Measurements from ENCODE around the gene SCLT1. TPM values are rescaled to one million over a fixed set of nuclear protein-coding genes. Genes with fewer than 3 reads are reported as not detected.
"Not testable (repeated sequence)": the region's sequence is repeated elsewhere in the genome, so short reads cannot be mapped to it uniquely, and the experiment has no call there.

Gene SCLT1
- total and polyA plus RNA-seq, 2 donors: 16.9 to 45.2 TPM

DNA sequence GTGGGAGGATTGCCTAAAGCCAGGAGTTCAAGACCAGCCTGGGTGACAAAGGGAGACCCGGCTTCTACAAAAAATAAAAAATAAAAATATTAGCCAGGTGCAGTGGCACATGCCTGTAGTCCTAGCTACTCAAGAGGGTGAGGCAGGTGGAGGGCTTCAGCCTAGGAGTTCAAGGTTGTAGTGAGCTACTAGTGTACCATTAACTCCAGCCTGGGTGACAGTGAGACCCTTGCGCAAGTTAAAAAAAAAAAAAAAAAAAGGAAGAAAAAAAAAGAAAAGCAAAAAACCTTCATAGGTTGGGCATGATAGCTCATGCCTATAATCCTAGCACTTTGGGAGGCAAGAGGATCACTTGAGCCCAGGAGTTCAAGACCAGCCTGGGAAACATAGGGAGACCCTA lies 5.8 kb downstream of the SCLT1 start:
- 98% methylated on average over 2 of the region's 2 CpGs for WGBS
- Histone ChIP-seq H3K27ac (ENCODE audit: low read depth in 1 of 2, low read length in 1 of 2) (no peak overlapping the region), H3K4me1 (ENCODE audit: control insufficient read depth in 2 of 2, insufficient read depth in 2 of 2, low read length in 2 of 2) (peaks cover 7 to 13% of the 10 kb centered on the region in 2 donors), H3K4me3 (ENCODE audit: low read length in 2 of 2) (no peak overlapping the region), H3K27me3 (ENCODE audit: control insufficient read depth in 2 of 2, insufficient read depth in 1 of 2, low read length in 1 of 2) (no peaks in the 10 kb centered on the region), H3K36me3 (ENCODE audit: control insufficient read depth in 2 of 2, insufficient read depth in 2 of 2, low read length in 1 of 2) (peaks cover 0 to 3% of the 10 kb centered on the region in 2 donors), H3K9me3 (ENCODE audit: control insufficient read depth in 2 of 2, insufficient read depth in 1 of 2, low read length in 1 of 2) (no peaks in the 10 kb centered on the region)
- DNase-seq (ENCODE audit: low read depth in 6 of 9, low spot score in 9 of 9): no peak

DNA sequence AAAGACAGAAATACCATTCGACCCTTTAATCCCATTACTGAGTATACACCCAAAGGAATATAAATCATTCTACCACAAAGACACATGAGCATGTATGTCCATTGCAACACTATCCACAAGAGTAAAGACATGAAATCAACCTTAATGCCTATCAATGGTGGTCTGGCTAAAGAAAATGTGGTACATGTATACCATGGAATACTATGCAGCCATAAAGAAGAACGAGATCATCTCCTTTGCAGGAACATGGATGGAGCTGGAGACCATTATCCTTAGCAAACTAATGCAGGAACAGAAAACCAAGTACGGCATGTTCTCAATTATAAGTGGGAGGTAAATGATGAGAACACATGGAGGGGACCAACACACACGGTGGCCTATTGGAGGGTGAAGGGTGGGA lies 7.9 kb downstream of the SCLT1 start:
- Histone ChIP-seq H3K4me1 (ENCODE audit: control insufficient read depth in 2 of 2, insufficient read depth in 2 of 2, low read length in 2 of 2) (no peaks in the 10 kb centered on the region), H3K27ac (ENCODE audit: low read depth in 1 of 2, low read length in 1 of 2) (no peak overlapping the region), H3K4me3 (ENCODE audit: low read length in 2 of 2) (no peak overlapping the region), H3K27me3 (ENCODE audit: control insufficient read depth in 2 of 2, insufficient read depth in 1 of 2, low read length in 1 of 2) (no peaks in the 10 kb centered on the region), H3K9me3 (ENCODE audit: control insufficient read depth in 2 of 2, insufficient read depth in 1 of 2, low read length in 1 of 2) (peaks cover 0 to 3% of the 10 kb centered on the region in 2 donors), H3K36me3 (ENCODE audit: control insufficient read depth in 2 of 2, insufficient read depth in 2 of 2, low read length in 1 of 2) (peaks cover 6 to 15% of the 10 kb centered on the region in 2 donors)
- 99% methylated on average over 4 of the region's 4 CpGs for WGBS
- DNase-seq (ENCODE audit: low read depth in 6 of 9, low spot score in 9 of 9): no peak

GRCh38 chr4:129082302-129082701 lies 11.0 kb downstream of the SCLT1 start:
- no peak for DNase-seq (ENCODE audit: low read depth in 6 of 9, low spot score in 9 of 9)
- Histone ChIP-seq H3K27me3 (ENCODE audit: control insufficient read depth in 2 of 2, insufficient read depth in 1 of 2, low read length in 1 of 2) (no peaks in the 10 kb centered on the region), H3K27ac (ENCODE audit: low read depth in 1 of 2, low read length in 1 of 2) (no peak overlapping the region), H3K4me3 (ENCODE audit: low read length in 2 of 2) (no peak overlapping the region), H3K9me3 (ENCODE audit: control insufficient read depth in 2 of 2, insufficient read depth in 1 of 2, low read length in 1 of 2) (peaks cover 0 to 13% of the 10 kb centered on the region in 2 donors), H3K4me1 (ENCODE audit: control insufficient read depth in 2 of 2, insufficient read depth in 2 of 2, low read length in 2 of 2) (no peaks in the 10 kb centered on the region), H3K36me3 (ENCODE audit: control insufficient read depth in 2 of 2, insufficient read depth in 2 of 2, low read length in 1 of 2) (peaks cover 14 to 34% of the 10 kb centered on the region in 2 donors)
- WGBS: 98% methylated on average over 5 of the region's 5 CpGs

GRCh38 chr4:129080129-129080528 lies 13.2 kb downstream of the SCLT1 start:
- Histone ChIP-seq H3K9me3 (ENCODE audit: control insufficient read depth in 2 of 2, insufficient read depth in 1 of 2, low read length in 1 of 2) (peaks cover 0 to 13% of the 10 kb centered on the region in 2 donors), H3K27ac (ENCODE audit: low read depth in 1 of 2, low read length in 1 of 2) (no peak overlapping the region), H3K36me3 (ENCODE audit: control insufficient read depth in 2 of 2, insufficient read depth in 2 of 2, low read length in 1 of 2) (peaks cover 14 to 36% of the 10 kb centered on the region in 2 donors), H3K4me3 (ENCODE audit: low read length in 2 of 2) (no peak overlapping the region), H3K27me3 (ENCODE audit: control insufficient read depth in 2 of 2, insufficient read depth in 1 of 2, low read length in 1 of 2) (no peaks in the 10 kb centered on the region), H3K4me1 (ENCODE audit: control insufficient read depth in 2 of 2, insufficient read depth in 2 of 2, low read length in 2 of 2) (no peaks in the 10 kb centered on the region)
- DNase-seq (ENCODE audit: low read depth in 6 of 9, low spot score in 9 of 9): no peak

DNA sequence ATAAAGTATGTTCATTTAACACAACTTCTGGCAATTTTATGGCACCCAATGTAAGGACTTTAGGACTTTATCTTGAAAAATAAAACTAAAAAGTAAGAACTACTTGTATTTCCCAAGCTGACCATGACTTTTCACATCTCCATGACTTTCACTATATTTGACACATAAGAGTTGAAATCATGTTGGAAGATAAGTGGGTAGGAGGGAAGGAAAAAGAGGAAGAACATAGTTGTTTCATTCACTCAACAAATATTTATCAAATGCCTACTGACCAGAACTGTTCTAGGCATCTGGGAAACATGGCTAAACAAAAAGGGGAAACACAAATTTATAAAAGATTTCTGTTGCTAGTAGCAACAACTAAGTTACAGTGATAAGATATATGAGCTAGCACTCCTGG lies 16.0 kb downstream of the SCLT1 start:
- H3K27me3 ChIP-seq (ENCODE audit: control insufficient read depth in 2 of 2, insufficient read depth in 1 of 2, low read length in 1 of 2): no peaks in the 10 kb centered on the region
- H3K4me3 ChIP-seq (ENCODE audit: low read length in 2 of 2): no peak overlapping the region
- H3K27ac ChIP-seq (ENCODE audit: low read depth in 1 of 2, low read length in 1 of 2): no peak overlapping the region
- peaks cover 0 to 13% of the 10 kb centered on the region in 2 donors for H3K9me3 ChIP-seq (ENCODE audit: control insufficient read depth in 2 of 2, insufficient read depth in 1 of 2, low read length in 1 of 2)
- peaks cover 20 to 42% of the 10 kb centered on the region in 2 donors for H3K36me3 ChIP-seq (ENCODE audit: control insufficient read depth in 2 of 2, insufficient read depth in 2 of 2, low read length in 1 of 2)
- no peak for DNase-seq (ENCODE audit: low read depth in 6 of 9, low spot score in 9 of 9)
- no peaks in the 10 kb centered on the region for H3K4me1 ChIP-seq (ENCODE audit: control insufficient read depth in 2 of 2, insufficient read depth in 2 of 2, low read length in 2 of 2)

DNA sequence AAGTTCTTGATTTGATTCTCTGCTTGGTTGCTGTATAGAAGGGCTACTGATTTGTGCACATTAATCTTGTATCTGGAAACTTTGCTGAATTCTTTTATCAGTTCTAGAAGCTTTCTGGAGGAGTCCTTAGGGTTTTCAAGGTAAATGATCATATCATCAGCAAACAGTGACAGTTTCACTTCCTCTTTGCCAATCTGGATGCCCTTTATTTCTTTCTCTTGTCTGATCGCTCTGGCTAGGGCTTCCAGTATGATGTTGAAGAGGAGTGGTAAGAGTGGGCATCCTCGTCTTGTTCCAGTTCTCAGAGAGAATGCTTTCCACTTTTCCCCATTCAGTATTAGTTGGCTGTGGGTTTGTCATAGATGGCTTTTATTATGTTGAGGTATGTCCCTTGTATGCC lies 23.8 kb downstream of the SCLT1 start:
- H3K27ac ChIP-seq (ENCODE audit: low read depth in 1 of 2, low read length in 1 of 2); DNase-seq (ENCODE audit: low read depth in 6 of 9, low spot score in 9 of 9); H3K4me3 ChIP-seq (ENCODE audit: low read length in 2 of 2); H3K27me3 ChIP-seq (ENCODE audit: control insufficient read depth in 2 of 2, insufficient read depth in 1 of 2, low read length in 1 of 2); H3K36me3 ChIP-seq (ENCODE audit: control insufficient read depth in 2 of 2, insufficient read depth in 2 of 2, low read length in 1 of 2); H3K4me1 ChIP-seq (ENCODE audit: control insufficient read depth in 2 of 2, insufficient read depth in 2 of 2, low read length in 2 of 2); H3K9me3 ChIP-seq (ENCODE audit: control insufficient read depth in 2 of 2, insufficient read depth in 1 of 2, low read length in 1 of 2): not testable (repeated sequence)
- 95% methylated on average over 2 of the region's 2 CpGs for WGBS

- H3K4me3 ChIP-seq (ENCODE audit: low read length in 2 of 2): no peak overlapping the region
- DNase-seq (ENCODE audit: low read depth in 6 of 9, low spot score in 9 of 9): no peak
- no peaks in the 10 kb centered on the region for H3K4me1 ChIP-seq (ENCODE audit: control insufficient read depth in 2 of 2, insufficient read depth in 2 of 2, low read length in 2 of 2)
- no peak overlapping the region for H3K27ac ChIP-seq (ENCODE audit: low read depth in 1 of 2, low read length in 1 of 2)
- H3K9me3 ChIP-seq (ENCODE audit: control insufficient read depth in 2 of 2, insufficient read depth in 1 of 2, low read length in 1 of 2): peaks cover 16 to 24% of the 10 kb centered on the region in 2 donors
- no peaks in the 10 kb centered on the region for H3K27me3 ChIP-seq (ENCODE audit: control insufficient read depth in 2 of 2, insufficient read depth in 1 of 2, low read length in 1 of 2)
- H3K36me3 ChIP-seq (ENCODE audit: control insufficient read depth in 2 of 2, insufficient read depth in 2 of 2, low read length in 1 of 2): peaks cover 14 to 17% of the 10 kb centered on the region in 2 donors
These were observed 28.6 kb downstream of the SCLT1 start for GRCh38 chr4:129064717-129065116.

- no peaks in the 10 kb centered on the region for H3K27me3 ChIP-seq (ENCODE audit: control insufficient read depth in 2 of 2, insufficient read depth in 1 of 2, low read length in 1 of 2)
- no peak overlapping the region for H3K4me3 ChIP-seq (ENCODE audit: low read length in 2 of 2)
- 98% methylated on average over 2 of the region's 2 CpGs for WGBS
- H3K27ac ChIP-seq (ENCODE audit: low read depth in 1 of 2, low read length in 1 of 2): no peak overlapping the region
- H3K36me3 ChIP-seq (ENCODE audit: control insufficient read depth in 2 of 2, insufficient read depth in 2 of 2, low read length in 1 of 2): peaks cover 14 to 17% of the 10 kb centered on the region in 2 donors
- peaks cover 16 to 24% of the 10 kb centered on the region in 2 donors for H3K9me3 ChIP-seq (ENCODE audit: control insufficient read depth in 2 of 2, insufficient read depth in 1 of 2, low read length in 1 of 2)
- no peak for DNase-seq (ENCODE audit: low read depth in 6 of 9, low spot score in 9 of 9)
- H3K4me1 ChIP-seq (ENCODE audit: control insufficient read depth in 2 of 2, insufficient read depth in 2 of 2, low read length in 2 of 2): no peaks in the 10 kb centered on the region
These were observed 29.7 kb downstream of the SCLT1 start for GRCh38 chr4:129063640-129064039.

GRCh38 chr4:129062580-129062979 lies 30.8 kb downstream of the SCLT1 start:
- no peaks in the 10 kb centered on the region for H3K27me3 ChIP-seq (ENCODE audit: control insufficient read depth in 2 of 2, insufficient read depth in 1 of 2, low read length in 1 of 2)
- no peak for DNase-seq (ENCODE audit: low read depth in 6 of 9, low spot score in 9 of 9)
- H3K4me1 ChIP-seq (ENCODE audit: control insufficient read depth in 2 of 2, insufficient read depth in 2 of 2, low read length in 2 of 2): no peaks in the 10 kb centered on the region
- peaks cover 16 to 27% of the 10 kb centered on the region in 2 donors for H3K9me3 ChIP-seq (ENCODE audit: control insufficient read depth in 2 of 2, insufficient read depth in 1 of 2, low read length in 1 of 2)
- no peak overlapping the region for H3K4me3 ChIP-seq (ENCODE audit: low read length in 2 of 2)
- H3K27ac ChIP-seq (ENCODE audit: low read depth in 1 of 2, low read length in 1 of 2): no peak overlapping the region
- peaks cover 14 to 17% of the 10 kb centered on the region in 2 donors for H3K36me3 ChIP-seq (ENCODE audit: control insufficient read depth in 2 of 2, insufficient read depth in 2 of 2, low read length in 1 of 2)
- 98% methylated on average over 3 of the region's 3 CpGs for WGBS

DNA sequence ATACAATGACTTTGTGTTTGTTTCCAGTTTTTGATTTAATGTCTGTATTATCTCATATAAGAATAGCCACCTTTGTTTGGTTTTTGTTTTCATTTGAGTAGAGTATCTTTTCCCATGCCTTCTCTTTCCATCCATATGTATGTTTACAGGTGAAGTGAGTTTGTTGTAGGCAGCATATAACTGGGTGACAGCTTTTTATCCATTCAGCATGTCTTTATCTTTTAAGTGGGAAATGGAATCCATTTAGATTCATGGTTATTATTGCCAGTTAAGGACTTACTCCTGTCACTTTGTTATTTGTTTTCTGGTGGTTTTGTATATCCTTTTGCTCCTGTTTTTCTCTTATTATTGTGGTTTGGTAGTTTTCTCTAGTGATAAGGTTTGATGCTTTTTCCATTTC lies 34.3 kb downstream of the SCLT1 start:
- peaks cover 16 to 41% of the 10 kb centered on the region in 2 donors for H3K9me3 ChIP-seq (ENCODE audit: control insufficient read depth in 2 of 2, insufficient read depth in 1 of 2, low read length in 1 of 2)
- peaks cover 14 to 17% of the 10 kb centered on the region in 2 donors for H3K36me3 ChIP-seq (ENCODE audit: control insufficient read depth in 2 of 2, insufficient read depth in 2 of 2, low read length in 1 of 2)
- no peak overlapping the region for H3K4me3 ChIP-seq (ENCODE audit: low read length in 2 of 2)
- no peaks in the 10 kb centered on the region for H3K4me1 ChIP-seq (ENCODE audit: control insufficient read depth in 2 of 2, insufficient read depth in 2 of 2, low read length in 2 of 2)
- no peak overlapping the region for H3K27ac ChIP-seq (ENCODE audit: low read depth in 1 of 2, low read length in 1 of 2)
- no peaks in the 10 kb centered on the region for H3K27me3 ChIP-seq (ENCODE audit: control insufficient read depth in 2 of 2, insufficient read depth in 1 of 2, low read length in 1 of 2)
- DNase-seq (ENCODE audit: low read depth in 6 of 9, low spot score in 9 of 9): no peak
